Esophagus (tissue), 2 donors: ENCODE results near the gene NRCAM. TPM values are rescaled to one million over a fixed set of nuclear protein-coding genes. Genes with fewer than 3 reads are reported as not detected.
"Not testable (repeated sequence)": the region's sequence is repeated elsewhere in the genome, so short reads cannot be mapped to it uniquely, and the experiment has no call there.

ENCODE experiments used
- H3K27ac ChIP-seq, 2 donors: one replicate each; pipeline ENCODE4 v1.5.1; 2013; ENCODE audit warnings: low read depth in 2 of 2, mild to moderate bottlenecking in 2 of 2, inconsistent platforms in 1 of 2, low read length in 1 of 2, moderate library complexity in 1 of 2
- H3K27me3 ChIP-seq, 2 donors: one replicate each; pipeline ENCODE4 v1.6.1; 2013; ENCODE audit warnings: low read length in 2 of 2, control low read depth in 1 of 2, mild to moderate bottlenecking in 1 of 2; ENCODE audit not compliant: insufficient read depth in 2 of 2, control insufficient read depth in 1 of 2
- H3K36me3 ChIP-seq, 2 donors: one replicate each; pipeline ENCODE4 v1.6.1; 2013; ENCODE audit warnings: low read length in 1 of 2; ENCODE audit not compliant: control insufficient read depth in 2 of 2, insufficient read depth in 2 of 2
- H3K4me1 ChIP-seq, 2 donors: one replicate each; pipeline ENCODE4 v1.6.1; 2013; ENCODE audit warnings: low read length in 1 of 2; ENCODE audit not compliant: control insufficient read depth in 2 of 2, insufficient read depth in 2 of 2
- H3K4me3 ChIP-seq, 2 donors: one replicate each; pipeline ENCODE4 v1.5.1; 2013; ENCODE audit warnings: low read length in 2 of 2, mild to moderate bottlenecking in 2 of 2, low read depth in 1 of 2, moderate library complexity in 1 of 2
- H3K9me3 ChIP-seq, 2 donors: one replicate each; pipeline ENCODE4 v1.6.1; 2013; ENCODE audit warnings: mild to moderate bottlenecking in 2 of 2, low read depth in 1 of 2, low read length in 1 of 2, moderate library complexity in 1 of 2; ENCODE audit not compliant: control insufficient read depth in 2 of 2, insufficient read depth in 1 of 2
- WGBS, 2 donors: extraction: QIAGEN DNeasy Blood & Tissue Kit; methylation state at CpG; one replicate each; pipeline ENCODE4 v1.1.7; 2013; 5-methylcytosine and 5-hydroxymethylcytosine counted together
- polyA plus RNA-seq, 2 donors: library from polyadenylated mRNA; stranded (reverse); fragments of 200-250 nt; gene quantifications; one replicate each; pipeline ENCODE4 v1.2.3, GENCODE V29; 2013
- donor health status: healthy with polysubstance abuse.
- donor health status: Bipolar disorder and iron deficiency.

The NRCAM gene
- polyA plus RNA-seq, 2 donors: 0.35 to 0.96 TPM

DNA sequence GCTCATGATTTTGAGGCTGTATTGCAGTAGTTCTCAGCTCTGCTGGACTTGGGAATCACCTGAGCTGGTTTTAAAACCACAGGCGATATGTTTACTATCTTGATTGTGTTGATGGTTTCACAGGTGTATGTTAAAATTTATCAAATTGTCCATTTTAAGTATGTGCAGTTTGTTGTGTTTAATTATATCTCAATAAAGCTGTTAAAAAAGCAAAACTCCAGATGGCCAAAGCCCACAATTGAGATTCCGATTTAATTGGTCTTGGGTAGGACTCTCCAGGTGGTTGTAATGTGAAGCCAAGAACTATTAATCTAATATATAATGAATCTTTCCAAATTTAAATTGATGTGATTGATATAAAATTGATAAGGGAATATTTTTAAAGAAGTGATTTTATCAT, 48.6 kb downstream of the NRCAM start:
- Histone ChIP-seq H3K4me3 (no peak overlapping the region), H3K9me3 (no peaks in the 10 kb centered on the region), H3K27me3 (no peaks in the 10 kb centered on the region), H3K27ac (no peak overlapping the region), H3K4me1 (no peaks in the 10 kb centered on the region), H3K36me3 (no peaks in the 10 kb centered on the region)
- 93 to 95% methylated on average over 2 of the region's 2 CpGs for WGBS, 2 donors

DNA sequence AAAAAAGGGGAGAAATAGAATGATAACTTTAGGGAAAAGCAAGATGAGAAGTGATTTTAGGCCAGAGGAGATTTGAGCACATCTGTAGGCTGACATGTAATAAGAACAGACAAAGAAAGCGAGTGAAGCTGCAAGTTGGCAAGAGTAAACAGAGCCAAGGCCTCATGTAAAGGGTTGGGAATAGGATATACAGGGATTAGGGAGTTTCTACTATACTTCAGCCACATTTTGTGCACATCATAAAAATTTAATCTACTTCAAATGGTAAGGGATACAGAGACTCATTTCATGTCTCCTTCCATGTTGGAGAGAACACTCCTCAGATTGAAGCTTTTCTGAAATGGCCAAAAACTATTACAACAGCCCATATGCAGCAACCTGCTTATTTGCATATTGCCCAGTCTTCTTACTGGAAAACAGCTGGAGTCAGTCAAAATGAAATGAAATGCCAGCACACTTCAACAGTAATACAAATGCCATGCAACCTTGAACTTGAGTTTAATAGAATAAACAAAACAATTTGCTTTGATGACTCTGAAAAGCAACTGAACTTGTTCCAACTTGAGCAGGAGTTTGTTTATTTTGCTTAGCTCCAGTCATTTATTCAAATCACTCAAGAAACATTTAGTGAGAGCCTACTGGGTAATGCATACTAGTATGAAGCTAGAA, 49.9 kb downstream of the NRCAM start:
- no peak overlapping the region for H3K4me3 ChIP-seq
- no peaks in the 10 kb centered on the region for H3K36me3 ChIP-seq
- no peaks in the 10 kb centered on the region for H3K27me3 ChIP-seq
- no peaks in the 10 kb centered on the region for H3K9me3 ChIP-seq
- no peaks in the 10 kb centered on the region for H3K4me1 ChIP-seq
- WGBS, 2 donors: 55 to 61% methylated on average over 1 of the region's 1 CpG
- H3K27ac ChIP-seq: no peak overlapping the region

DNA sequence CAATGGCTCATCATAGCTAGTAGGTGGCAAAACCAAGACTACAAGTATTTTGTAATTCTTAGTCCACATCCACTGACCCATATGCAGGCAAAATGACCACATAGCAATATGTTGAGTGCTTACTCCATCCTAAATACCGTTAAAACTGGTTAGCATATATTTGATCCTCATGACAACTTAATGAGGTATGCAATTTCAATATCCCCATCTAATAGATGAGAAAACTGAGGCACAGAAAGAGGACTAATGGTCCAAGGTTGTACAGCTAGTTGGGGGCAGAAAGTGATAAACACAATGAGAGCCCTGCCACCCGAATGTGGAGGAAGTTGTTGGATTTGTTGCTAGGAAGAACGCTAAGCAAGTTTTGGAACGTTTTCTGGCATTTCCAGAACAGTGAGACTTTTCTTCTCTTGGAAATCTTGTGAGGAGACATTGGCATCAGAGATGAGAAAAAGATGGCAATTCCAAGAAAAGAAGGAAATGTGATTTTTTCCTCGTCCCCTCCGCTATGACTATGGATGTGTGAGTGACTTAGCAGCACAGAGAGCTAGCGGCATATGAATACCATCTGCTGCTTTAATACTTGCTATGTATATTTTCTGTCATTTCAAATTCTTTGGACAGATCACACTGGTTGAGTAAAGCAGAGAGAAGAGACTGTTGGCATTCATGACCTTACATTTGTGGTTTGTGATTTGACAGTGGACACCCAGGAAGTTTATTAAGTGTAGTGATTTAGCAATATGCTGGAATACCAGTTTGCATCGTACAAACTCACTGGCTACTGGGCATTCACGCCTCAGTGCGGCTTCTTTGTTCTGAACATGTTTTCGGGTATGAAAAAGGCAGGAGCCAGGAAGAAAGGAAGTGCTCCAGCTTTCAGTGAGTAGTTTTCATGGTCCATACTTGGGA, 51.5 kb downstream of the NRCAM start:
- no peaks in the 10 kb centered on the region for H3K27me3 ChIP-seq
- no peaks in the 10 kb centered on the region for H3K4me1 ChIP-seq
- H3K36me3 ChIP-seq: no peaks in the 10 kb centered on the region
- H3K9me3 ChIP-seq: no peaks in the 10 kb centered on the region
- 85 to 87% methylated on average over 11 of the region's 11 CpGs for WGBS, 2 donors
- no peak overlapping the region for H3K4me3 ChIP-seq
- no peak overlapping the region for H3K27ac ChIP-seq

DNA sequence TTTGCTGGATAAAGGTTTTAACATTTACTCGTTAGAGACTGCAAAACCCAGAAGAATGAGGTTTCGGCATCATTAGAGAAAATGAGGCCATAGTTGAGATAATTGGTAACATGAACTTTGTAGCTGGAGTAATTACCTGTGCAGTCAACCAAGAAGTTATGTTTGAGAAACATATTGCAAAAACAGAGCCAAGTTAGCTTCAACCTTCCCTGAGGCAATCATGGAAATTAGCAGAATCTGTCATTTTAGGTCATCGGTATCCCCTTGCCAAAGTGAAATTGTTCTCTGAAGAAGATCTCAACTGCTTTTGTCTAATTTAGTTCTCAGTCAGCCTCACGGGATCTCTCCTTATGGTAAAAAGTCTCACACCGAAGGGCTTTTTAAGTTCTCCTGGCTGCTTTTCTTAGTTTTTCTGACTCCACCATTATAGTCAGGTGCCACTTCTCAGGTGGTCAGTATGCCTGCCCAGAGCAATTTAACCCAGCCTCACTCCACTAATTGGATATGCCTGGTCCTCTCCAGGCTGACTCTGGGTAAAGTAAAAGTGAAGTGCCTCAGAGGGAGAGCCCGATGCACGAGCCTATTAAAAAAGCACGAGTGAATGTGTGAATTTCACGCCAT, 52.5 kb downstream of the NRCAM start:
- Histone ChIP-seq H3K4me1 (no peaks in the 10 kb centered on the region), H3K4me3 (no peak overlapping the region), H3K36me3 (no peaks in the 10 kb centered on the region), H3K9me3 (no peaks in the 10 kb centered on the region), H3K27ac (no peak overlapping the region), H3K27me3 (no peaks in the 10 kb centered on the region)
- WGBS, 2 donors: 89% methylated on average over 9 of the region's 9 CpGs

DNA sequence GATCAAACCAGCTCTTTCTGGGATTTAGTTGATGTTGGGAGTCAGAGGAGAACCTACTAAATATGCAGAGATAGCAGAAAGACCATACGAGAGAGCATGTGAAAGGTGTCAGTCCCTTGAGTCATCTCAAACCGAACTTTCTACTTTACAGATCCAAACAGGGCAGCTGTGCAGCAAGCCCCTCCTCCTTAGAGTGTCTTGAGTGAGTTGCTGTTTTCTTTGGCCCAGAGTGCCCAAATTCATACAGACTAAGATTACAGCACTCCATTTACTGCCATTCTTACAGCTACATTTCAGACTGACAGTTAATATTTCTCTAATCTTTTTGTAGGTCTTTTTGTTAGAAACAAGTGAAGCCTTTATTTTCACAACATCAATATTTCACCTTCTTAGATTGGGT, 53.4 kb downstream of the NRCAM start:
- Histone ChIP-seq H3K4me1 (no peaks in the 10 kb centered on the region), H3K27ac (no peak overlapping the region), H3K27me3 (no peaks in the 10 kb centered on the region), H3K36me3 (no peaks in the 10 kb centered on the region), H3K9me3 (no peaks in the 10 kb centered on the region), H3K4me3 (no peak overlapping the region)
- 20 to 35% methylated on average over 2 of the region's 2 CpGs for WGBS, 2 donors

DNA sequence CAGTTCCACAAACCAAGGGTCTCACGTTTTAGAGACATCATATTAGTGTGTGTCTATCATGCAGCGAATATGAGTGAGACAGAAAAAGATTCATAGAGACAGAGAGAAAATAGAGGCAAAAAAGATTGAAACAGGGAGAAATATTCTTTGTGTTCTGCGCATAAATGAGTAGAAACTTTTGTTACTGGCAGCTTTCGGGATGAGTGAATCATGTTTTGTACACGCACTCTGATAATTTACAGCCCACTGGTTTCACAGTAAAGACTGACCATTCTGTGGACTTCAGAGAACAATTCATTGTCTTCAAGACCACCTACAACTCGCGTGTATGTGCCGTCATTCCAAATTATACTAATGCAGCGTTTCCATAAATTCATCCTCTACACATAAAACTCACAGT, 60.2 kb downstream of the NRCAM start:
- H3K4me3 ChIP-seq: no peak overlapping the region
- 90 to 91% methylated on average over 9 of the region's 9 CpGs for WGBS, 2 donors
- no peaks in the 10 kb centered on the region for H3K9me3 ChIP-seq
- no peak overlapping the region for H3K27ac ChIP-seq
- H3K36me3 ChIP-seq: no peaks in the 10 kb centered on the region
- no peaks in the 10 kb centered on the region for H3K4me1 ChIP-seq
- H3K27me3 ChIP-seq: no peaks in the 10 kb centered on the region

DNA sequence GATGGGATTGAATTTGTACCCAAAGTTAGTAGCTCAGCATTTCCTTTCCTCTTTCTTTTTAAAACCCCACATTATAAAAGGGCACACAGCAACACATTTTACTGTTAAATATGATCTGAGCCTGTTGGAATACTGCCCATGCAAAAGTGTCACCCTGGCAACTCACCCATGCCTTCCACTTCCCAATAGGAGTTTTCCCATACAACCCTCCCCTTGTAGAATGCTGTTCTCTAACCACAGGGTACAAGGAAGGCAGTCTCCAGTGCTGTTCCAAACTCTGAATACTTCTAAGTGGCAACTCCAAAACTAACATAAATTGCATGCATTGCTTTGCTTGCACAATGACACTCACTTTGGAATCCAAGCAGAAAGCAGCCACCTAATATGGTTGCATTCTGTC, 60.8 kb downstream of the NRCAM start:
- Histone ChIP-seq H3K4me1 (no peaks in the 10 kb centered on the region), H3K4me3 (no peak overlapping the region), H3K9me3 (no peaks in the 10 kb centered on the region), H3K27ac (no peak overlapping the region), H3K27me3 (no peaks in the 10 kb centered on the region), H3K36me3 (no peaks in the 10 kb centered on the region)

DNA sequence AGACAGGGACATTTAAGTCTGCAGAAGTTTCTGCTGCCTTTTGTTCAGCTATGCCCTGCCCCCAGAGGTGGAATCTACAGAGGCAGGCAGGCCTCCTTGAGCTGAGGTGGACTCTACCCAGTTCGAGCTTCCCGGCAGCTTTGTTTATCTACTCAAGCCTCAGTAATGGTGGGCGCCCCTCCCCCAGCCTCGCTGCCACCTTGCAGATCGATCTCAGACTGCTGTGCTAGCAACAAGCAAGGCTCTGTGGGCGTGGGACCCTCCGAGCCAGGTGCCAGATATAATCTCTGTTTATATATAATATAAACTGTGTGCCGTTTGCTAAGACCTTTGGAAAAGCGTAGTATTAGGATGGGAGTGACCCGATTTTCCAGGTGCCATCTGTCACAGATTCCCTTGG, 63.1 kb downstream of the NRCAM start:
- 49 to 61% methylated on average over 10 of the region's 10 CpGs for WGBS, 2 donors
- not testable (repeated sequence) for H3K27ac ChIP-seq, H3K4me1 ChIP-seq, H3K4me3 ChIP-seq, H3K36me3 ChIP-seq, H3K27me3 ChIP-seq, H3K9me3 ChIP-seq

DNA sequence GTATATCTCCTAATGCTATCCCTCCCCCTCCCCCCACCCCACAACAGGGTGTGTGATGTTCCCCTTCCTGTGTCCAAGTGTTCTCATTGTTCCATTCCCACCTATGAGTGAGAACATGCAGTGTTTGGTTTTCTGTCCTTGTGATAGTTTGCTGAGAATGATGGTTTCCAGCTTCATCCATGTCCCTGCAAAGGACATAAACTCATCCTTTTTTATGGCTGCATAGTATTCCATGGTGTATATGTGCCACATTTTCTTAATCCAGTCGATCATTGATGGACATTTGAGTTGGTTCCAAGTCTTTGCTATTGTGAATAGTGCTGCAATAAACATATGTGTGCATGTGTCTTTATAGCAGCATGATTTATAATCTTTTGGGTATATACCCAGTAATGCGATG, 68.5 kb downstream of the NRCAM start:
- not testable (repeated sequence) for H3K27me3 ChIP-seq

More for the DNA sequence above, 68.5 kb downstream of the NRCAM start:
- H3K27ac ChIP-seq, H3K4me3 ChIP-seq, H3K36me3 ChIP-seq, H3K9me3 ChIP-seq, H3K4me1 ChIP-seq: not testable (repeated sequence)
- WGBS, 2 donors: 88 to 96% methylated on average over 2 of the region's 2 CpGs
